Right lobe of liver (tissue), 4 donors: ENCODE measurements around the gene UCHL3.

ENCODE experiments used
- POLR2A ChIP-seq: fragments of 450-650 bp; IDR thresholded peaks from one replicate; pipeline ENCODE4 v1.6.1; 2017; ENCODE audit warnings: antibody characterized with exemption, mild to moderate bottlenecking
- TF ChIP-seq, protein P1 (sequence below), 4 donors: fragments of 200-600 bp in 3 of 4; fragments of 450-650 bp in 1 of 4; IDR thresholded peaks; one replicate each; pipeline versions ENCODE4 v1.5.1 to v1.8.0; 2016 to 2022; ENCODE audit warnings: antibody characterized with exemption in 4 of 4, mild to moderate bottlenecking in 2 of 4
- donor health status: DM: no; HTN: no; CAD: no.
- donor health status: DM: no; HTN: no; CAD: no.
- donor health status: DM: no; HTN: yes; CAD: no.

DNA sequence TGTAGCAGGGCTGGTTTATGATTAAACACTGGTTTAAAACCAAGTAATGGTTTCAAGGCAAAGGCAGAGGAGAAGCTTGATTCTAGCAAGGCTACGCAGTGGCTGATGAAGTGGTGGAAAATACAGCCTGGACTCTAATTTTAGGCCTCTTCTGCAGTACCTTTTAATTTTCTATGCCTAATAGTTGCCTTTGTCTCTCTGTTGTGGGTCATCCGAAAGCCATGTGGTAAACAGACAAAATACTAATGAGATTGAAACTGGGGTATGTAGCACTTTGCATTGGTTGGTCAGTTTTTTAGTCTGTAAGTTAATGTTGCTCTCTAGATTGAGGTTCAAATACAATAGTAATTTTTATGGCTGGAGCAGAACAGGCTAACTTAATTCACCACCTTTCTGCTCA, 89.9 kb downstream of the UCHL3 start:
- TF ChIP-seq, protein P1, sequence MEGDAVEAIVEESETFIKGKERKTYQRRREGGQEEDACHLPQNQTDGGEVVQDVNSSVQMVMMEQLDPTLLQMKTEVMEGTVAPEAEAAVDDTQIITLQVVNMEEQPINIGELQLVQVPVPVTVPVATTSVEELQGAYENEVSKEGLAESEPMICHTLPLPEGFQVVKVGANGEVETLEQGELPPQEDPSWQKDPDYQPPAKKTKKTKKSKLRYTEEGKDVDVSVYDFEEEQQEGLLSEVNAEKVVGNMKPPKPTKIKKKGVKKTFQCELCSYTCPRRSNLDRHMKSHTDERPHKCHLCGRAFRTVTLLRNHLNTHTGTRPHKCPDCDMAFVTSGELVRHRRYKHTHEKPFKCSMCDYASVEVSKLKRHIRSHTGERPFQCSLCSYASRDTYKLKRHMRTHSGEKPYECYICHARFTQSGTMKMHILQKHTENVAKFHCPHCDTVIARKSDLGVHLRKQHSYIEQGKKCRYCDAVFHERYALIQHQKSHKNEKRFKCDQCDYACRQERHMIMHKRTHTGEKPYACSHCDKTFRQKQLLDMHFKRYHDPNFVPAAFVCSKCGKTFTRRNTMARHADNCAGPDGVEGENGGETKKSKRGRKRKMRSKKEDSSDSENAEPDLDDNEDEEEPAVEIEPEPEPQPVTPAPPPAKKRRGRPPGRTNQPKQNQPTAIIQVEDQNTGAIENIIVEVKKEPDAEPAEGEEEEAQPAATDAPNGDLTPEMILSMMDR (IDR thresholded peaks at IDR 0.05) = no peak
- no peak for TF ChIP-seq POLR2A
